ENCODE measurements around the gene UTP4. TPM values are rescaled to one million over a fixed set of nuclear protein-coding genes. Genes with fewer than 3 reads are reported as not detected.
A peak's percentile ranks its signal among the peaks of the same experiment; 100 is the strongest.

UTP4 gene
- total RNA-seq, 4 donors from 2014 or later: 25.1 to 41.7 (median 34.8) TPM

- TF ChIP-seq EP300 (IDR thresholded peaks at IDR 0.05): no peak
- no peak for TF ChIP-seq CTCF (IDR thresholded peaks at IDR 0.05)
- TF ChIP-seq POLR2A (IDR thresholded peaks at IDR 0.05): no peak
- no peak for TF ChIP-seq POLR2AphosphoS5 (IDR thresholded peaks at IDR 0.05)
- Histone ChIP-seq H3K36me3 (no peaks in the 10 kb centered on the region), H3K27ac (no peak overlapping the region), H3K4me3 (no peak overlapping the region), H3K9me3 (no peaks in the 10 kb centered on the region), H3K27me3 (no peaks in the 10 kb centered on the region), H3K4me1 (peaks cover 10% of the 10 kb centered on the region)
- DNase-seq (ENCODE audit: low spot score in 2 of 2): no peak
- WGBS: 67% methylated on average over 11 of the region's 11 CpGs
These were observed 32.3 kb upstream of the UTP4 start for GRCh38 chr16:69100071-69100691.

- WGBS: under 1% methylated on average over 53 of the region's 80 CpGs
- TF ChIP-seq CTCF (IDR thresholded peaks at IDR 0.05): no peak
- TF ChIP-seq POLR2A (IDR thresholded peaks at IDR 0.05): no peak
- no peak for TF ChIP-seq POLR2AphosphoS5 (IDR thresholded peaks at IDR 0.05)
- no peak for TF ChIP-seq EP300 (IDR thresholded peaks at IDR 0.05)
- Histone ChIP-seq H3K9me3 (no peaks in the 10 kb centered on the region), H3K36me3 (peaks cover 14% of the 10 kb centered on the region), H3K27ac (peak within 1 kb of the TSS; percentile 56), H3K4me1 (peaks cover 36% of the 10 kb centered on the region), H3K4me3 (peak within 1 kb of the TSS; percentile 78), H3K27me3 (peaks cover 7% of the 10 kb centered on the region)
- peak in 1 of 2 donors; percentile 62 for DNase-seq (ENCODE audit: low spot score in 2 of 2)
These were observed 26.7 kb upstream of the UTP4 start, which contains the start of gene HAS3 for GRCh38 chr16:69105501-69106361. TSS of gene HAS3 (plus strand) at chr16:69105653. CDS start at chr16:69109396, 3,743 bp downstream.

GRCh38 chr16:69106491-69107315, 25.7 kb upstream of the UTP4 start:
- Histone ChIP-seq H3K27ac (no peak overlapping the region), H3K36me3 (peaks cover 15% of the 10 kb centered on the region), H3K9me3 (no peaks in the 10 kb centered on the region), H3K27me3 (peaks cover 7% of the 10 kb centered on the region), H3K4me3 (peak overlapping the region; percentile 78), H3K4me1 (peaks cover 38% of the 10 kb centered on the region)
- TF ChIP-seq POLR2A (IDR thresholded peaks at IDR 0.05) (no peak), CTCF (IDR thresholded peaks at IDR 0.05) (no peak), POLR2AphosphoS5 (IDR thresholded peaks at IDR 0.05) (no peak), EP300 (IDR thresholded peaks at IDR 0.05) (no peak)
- WGBS: 3% methylated on average over 15 of the region's 55 CpGs
- peak in 1 of 2 donors; percentile 60 for DNase-seq (ENCODE audit: low spot score in 2 of 2)

GRCh38 chr16:69107316-69107962, 25.0 kb upstream of the UTP4 start:
- Histone ChIP-seq H3K27ac (no peak overlapping the region), H3K9me3 (no peaks in the 10 kb centered on the region), H3K4me1 (peaks cover 44% of the 10 kb centered on the region), H3K36me3 (peaks cover 15% of the 10 kb centered on the region), H3K27me3 (peaks cover 7% of the 10 kb centered on the region), H3K4me3 (peak overlapping the region; percentile 78)
- DNase-seq (ENCODE audit: low spot score in 2 of 2): peak in 1 of 2 donors; percentile 61
- TF ChIP-seq POLR2A (IDR thresholded peaks at IDR 0.05) (no peak), POLR2AphosphoS5 (IDR thresholded peaks at IDR 0.05) (no peak), EP300 (IDR thresholded peaks at IDR 0.05) (no peak), CTCF (IDR thresholded peaks at IDR 0.05) (no peak)
- 4% methylated on average over 19 of the region's 52 CpGs for WGBS

Data from suprapubic skin (tissue), 4 donors.